GM19468 (cell line): ENCODE measurements around the gene FXYD6.

Experiments
- ATAC-seq: cut with Tn5 transposase; IDR thresholded peaks from one replicate; pipeline ENCODE4 v1.9.1; 2021; ENCODE audit warnings: mild to moderate bottlenecking, moderate library complexity, moderate number of reproducible peaks; ENCODE audit not compliant: unreplicated experiment; ENCODE audit errors: extremely low read depth

The FXYD6 gene

GRCh38 chr11:117852309-117852708 lies 24.1 kb downstream of the FXYD6 start:
- no peak for ATAC-seq

GRCh38 chr11:117851852-117852251 lies 24.6 kb downstream of the FXYD6 start:
- ATAC-seq: no peak

- ATAC-seq: no peak
Measured at GRCh38 chr11:117851106-117851505, 25.4 kb downstream of the FXYD6 start.

GRCh38 chr11:117849781-117850414 lies 26.6 kb downstream of the FXYD6 start:
- no peak for ATAC-seq

GRCh38 chr11:117843666-117844484 lies 32.6 kb downstream of the FXYD6 start:
- ATAC-seq: no peak

GRCh38 chr11:117842131-117842941 lies 34.1 kb downstream of the FXYD6 start:
- no peak for ATAC-seq

- no peak for ATAC-seq
Measured at GRCh38 chr11:117841551-117842031, 34.9 kb downstream of the FXYD6 start.

GRCh38 chr11:117840881-117841550 lies 35.4 kb downstream of the FXYD6 start:
- ATAC-seq: no peak

- ATAC-seq: no peak
Measured at GRCh38 chr11:117839936-117840813, 36.3 kb downstream of the FXYD6 start.

GRCh38 chr11:117839380-117839881 lies 37.0 kb downstream of the FXYD6 start:
- no peak for ATAC-seq

- ATAC-seq: no peak
Measured at GRCh38 chr11:117838901-117839300, 37.6 kb downstream of the FXYD6 start.

- ATAC-seq: no peak
Measured at GRCh38 chr11:117837791-117838190, 38.7 kb downstream of the FXYD6 start.

GRCh38 chr11:117837070-117837776 lies 39.2 kb downstream of the FXYD6 start:
- ATAC-seq: no peak

- ATAC-seq: no peak
Measured at GRCh38 chr11:117836077-117836960, 40.1 kb downstream of the FXYD6 start.

GRCh38 chr11:117835576-117835975 lies 40.9 kb downstream of the FXYD6 start:
- no peak for ATAC-seq

GRCh38 chr11:117834838-117835443 lies 41.5 kb downstream of the FXYD6 start:
- no peak for ATAC-seq
